Loucy (cell line): ENCODE measurements around the gene MBNL1.

Experiments used
- H2AFZ ChIP-seq: fragments of 200-600 bp; sonication (generic); 2 replicates; pipeline ENCODE4 v1.6.0; 2016; ENCODE audit warnings: antibody characterized with exemption, mild to moderate bottlenecking, low read length, moderate library complexity
- H3F3A ChIP-seq: fragments of 200-600 bp; 2 replicates; pipeline ENCODE4 v1.6.0; 2016; ENCODE audit warnings: antibody characterized with exemption, low read depth, mild to moderate bottlenecking
- H3K27me3 ChIP-seq: fragments of 200-600 bp; sonication (generic); 2 replicates; pipeline ENCODE4 v1.6.1; 2014; ENCODE audit warnings: low read length, mild to moderate bottlenecking; ENCODE audit not compliant: insufficient read depth, poor library complexity, severe bottlenecking
- H3K36me3 ChIP-seq: fragments of 200-600 bp; sonication (generic); 2 replicates; pipeline ENCODE4 v1.6.1; 2016; ENCODE audit warnings: low read length; ENCODE audit not compliant: insufficient read depth
- H3K4me1 ChIP-seq: fragments of 200-600 bp; sonication (generic); 2 replicates; pipeline ENCODE4 v1.5.1; 2014; ENCODE audit warnings: low read length, mild to moderate bottlenecking; ENCODE audit not compliant: insufficient read depth, poor library complexity, severe bottlenecking
- H3K4me2 ChIP-seq: fragments of 200-600 bp; sonication (generic); 2 replicates; pipeline ENCODE4 v1.6.0; 2014; ENCODE audit warnings: antibody characterized with exemption, low read length, low read depth, mild to moderate bottlenecking; ENCODE audit not compliant: poor library complexity, severe bottlenecking
- H3K4me3 ChIP-seq: fragments of 200-600 bp; sonication (generic); 2 replicates; pipeline ENCODE4 v1.5.1; 2014; ENCODE audit warnings: low read length, mild to moderate bottlenecking, mixed read lengths; ENCODE audit not compliant: poor library complexity, severe bottlenecking
- H3K79me2 ChIP-seq: fragments of 200-600 bp; sonication (generic); 2 replicates; pipeline ENCODE4 v1.6.1; 2014; ENCODE audit warnings: low read length; ENCODE audit not compliant: insufficient read depth
- H3K9ac ChIP-seq: fragments of 200-600 bp; sonication (generic); 2 replicates; pipeline ENCODE4 v1.6.0; 2014; ENCODE audit warnings: mild to moderate bottlenecking, low read depth, low read length, moderate library complexity; ENCODE audit not compliant: poor library complexity, severe bottlenecking
- H3K9me2 ChIP-seq: fragments of 200-600 bp; sonication (generic); replicated peaks from 2 replicates; pipeline ENCODE4 v1.6.1; 2016; ENCODE audit warnings: low read depth, low read length, mixed read lengths
- H3K9me3 ChIP-seq: fragments of 200-600 bp; sonication (generic); 2 replicates; pipeline ENCODE4 v1.6.1; 2014; ENCODE audit warnings: mild to moderate bottlenecking, antibody characterized with exemption, low read length, low read depth; ENCODE audit not compliant: insufficient read depth
- H4K20me1 ChIP-seq: fragments of 200-600 bp; sonication (generic); 2 replicates; pipeline ENCODE4 v1.6.0; 2014; ENCODE audit warnings: antibody characterized with exemption, low read length, mild to moderate bottlenecking; ENCODE audit not compliant: insufficient read depth, poor library complexity, severe bottlenecking
- CTCF ChIP-seq: fragments of 200-600 bp; sonication (generic); conservative IDR thresholded peaks from 2 replicates; pipeline ENCODE4 v1.5.1; 2014; ENCODE audit warnings: mild to moderate bottlenecking, antibody characterized with exemption, low read length
- EZH2phosphoT487 ChIP-seq: fragments of 200-600 bp; IDR thresholded peaks from 2 replicates; pipeline ENCODE4 v1.6.1; 2018; ENCODE audit warnings: antibody characterized with exemption, mild to moderate bottlenecking, moderate library complexity, borderline replicate concordance

Gene MBNL1

GRCh38 chr3:152352554-152352953, 83.8 kb downstream of the MBNL1 start:
- no peaks in the 10 kb centered on the region for H3F3A ChIP-seq
- peaks cover 97% of the 10 kb centered on the region for H3K79me2 ChIP-seq
- H2AFZ ChIP-seq = no peak overlapping the region
- H3K4me1 ChIP-seq = no peaks in the 10 kb centered on the region
- no peak overlapping the region for H3K4me2 ChIP-seq
- no peaks in the 10 kb centered on the region for H3K9me3 ChIP-seq
- peaks cover 3% of the 10 kb centered on the region; the same call in 1 of the 2 replicates for H3K36me3 ChIP-seq
- no peaks in the 10 kb centered on the region for H3K9me2 ChIP-seq
- peaks cover 78% of the 10 kb centered on the region for H4K20me1 ChIP-seq
- H3K27me3 ChIP-seq = no peaks in the 10 kb centered on the region
- H3K4me3 ChIP-seq = no peak overlapping the region
- H3K9ac ChIP-seq = no peak overlapping the region
- TF ChIP-seq CTCF (no peak), EZH2phosphoT487 (no peak)

GRCh38 chr3:152353578-152353977, 84.8 kb downstream of the MBNL1 start:
- no peak overlapping the region for H3K9ac ChIP-seq
- H3K4me3 ChIP-seq = no peak overlapping the region
- H3K4me1 ChIP-seq = no peaks in the 10 kb centered on the region
- no peaks in the 10 kb centered on the region for H3K27me3 ChIP-seq
- peaks cover 84% of the 10 kb centered on the region for H4K20me1 ChIP-seq
- no peaks in the 10 kb centered on the region for H3K9me3 ChIP-seq
- no peaks in the 10 kb centered on the region for H3F3A ChIP-seq
- no peak for TF ChIP-seq CTCF
- TF ChIP-seq EZH2phosphoT487 = no peak
- H3K36me3 ChIP-seq = peaks cover 4% of the 10 kb centered on the region; the same call in 1 of the 2 replicates
- H3K4me2 ChIP-seq = no peak overlapping the region
- no peaks in the 10 kb centered on the region for H3K9me2 ChIP-seq
- H2AFZ ChIP-seq = no peak overlapping the region
- H3K79me2 ChIP-seq = peaks cover 98% of the 10 kb centered on the region

- no peak overlapping the region for H3K4me3 ChIP-seq
- no peaks in the 10 kb centered on the region for H3F3A ChIP-seq
- H2AFZ ChIP-seq = no peak overlapping the region
- H3K9me2 ChIP-seq = no peaks in the 10 kb centered on the region
- no peaks in the 10 kb centered on the region for H3K27me3 ChIP-seq
- H3K9me3 ChIP-seq = no peaks in the 10 kb centered on the region
- TF ChIP-seq CTCF (no peak), EZH2phosphoT487 (no peak)
- H3K36me3 ChIP-seq = peaks cover 4% of the 10 kb centered on the region; the same call in 1 of the 2 replicates
- no peak overlapping the region for H3K4me2 ChIP-seq
- peaks cover 98% of the 10 kb centered on the region for H3K79me2 ChIP-seq
- H3K4me1 ChIP-seq = no peaks in the 10 kb centered on the region
- H3K9ac ChIP-seq = no peak overlapping the region
- H4K20me1 ChIP-seq = peaks cover 85% of the 10 kb centered on the region
Observed at GRCh38 chr3:152355744-152356665, 87.3 kb downstream of the MBNL1 start.
